HTR-8/SVneo (cell line): ENCODE measurements around the gene FBLN1.
"Not testable (repeated sequence)": the region's sequence is repeated elsewhere in the genome, so short reads cannot be mapped to it uniquely, and the experiment has no call there.

Source experiments
- DNase-seq: peaks from one replicate; pipeline ENCODE4 v3.0.0; 2011; ENCODE audit warnings: low spot score, mixed read lengths; ENCODE audit not compliant: insufficient read length
- FAIRE-seq: peaks from 2 replicates; lab custom pipeline; 2011; peaks lifted over from hg19 to GRCh38; lab: Jason Lieb, UNC

Gene FBLN1

GRCh38 chr22:45579806-45580725, 77.4 kb downstream of the FBLN1 start:
- FAIRE-seq (no peak), DNase-seq (no peak)

GRCh38 chr22:45580726-45581381, 78.2 kb downstream of the FBLN1 start:
- no peak for DNase-seq
- no peak for FAIRE-seq

GRCh38 chr22:45581549-45582080, 78.9 kb downstream of the FBLN1 start:
- DNase-seq, result no peak
- no peak for FAIRE-seq

- FAIRE-seq (no peak), DNase-seq (no peak)
Observed at GRCh38 chr22:45582236-45582954, 79.7 kb downstream of the FBLN1 start.

- FAIRE-seq (no peak), DNase-seq (no peak)
Observed at GRCh38 chr22:45582955-45583320, 80.3 kb downstream of the FBLN1 start.

- DNase-seq (no peak), FAIRE-seq (no peak)
Observed at GRCh38 chr22:45583504-45583903, 80.8 kb downstream of the FBLN1 start.

- DNase-seq (no peak), FAIRE-seq (no peak)
Observed at GRCh38 chr22:45584121-45584570, 81.5 kb downstream of the FBLN1 start.

- FAIRE-seq (no peak), DNase-seq (no peak)
Observed at GRCh38 chr22:45584621-45585436, 82.1 kb downstream of the FBLN1 start.

- no peak for FAIRE-seq
Observed at GRCh38 chr22:45585437-45585755, 82.7 kb downstream of the FBLN1 start.

GRCh38 chr22:45585946-45586540, 83.4 kb downstream of the FBLN1 start:
- no peak for FAIRE-seq

More at GRCh38 chr22:45585437-45585755, 82.7 kb downstream of the FBLN1 start:
- DNase-seq, result no peak

GRCh38 chr22:45586651-45587405, 84.1 kb downstream of the FBLN1 start:
- FAIRE-seq (no peak), DNase-seq (no peak)

More at GRCh38 chr22:45585946-45586540, 83.4 kb downstream of the FBLN1 start:
- no peak for DNase-seq

- DNase-seq (peak; percentile 55), FAIRE-seq (no peak)
Observed at GRCh38 chr22:45587638-45588505, 85.2 kb downstream of the FBLN1 start.

- DNase-seq (no peak), FAIRE-seq (no peak)
Observed at GRCh38 chr22:45589556-45589955, 86.9 kb downstream of the FBLN1 start.

GRCh38 chr22:45590262-45590661, 87.6 kb downstream of the FBLN1 start:
- no peak for FAIRE-seq
- no peak for DNase-seq

GRCh38 chr22:45591633-45592213, 89.0 kb downstream of the FBLN1 start:
- DNase-seq, FAIRE-seq: not testable (repeated sequence)

GRCh38 chr22:45594123-45594941, 91.6 kb downstream of the FBLN1 start:
- FAIRE-seq, result peak; percentile 36
- DNase-seq, result no peak
